A549 (cell line): ENCODE results near the gene CLHC1.

Experiments
- BHLHE40 ChIP-seq: IDR thresholded peaks from 2 replicates; pipeline ENCODE4 v1.6.1; 2012; ENCODE audit warnings: low read depth, low read length, inconsistent platforms
- CHD2 ChIP-seq: fragments of 150-350 bp; IDR thresholded peaks from 2 replicates; pipeline ENCODE4 v1.6.1; 2014; ENCODE audit warnings: low read length; ENCODE audit not compliant: partially characterized antibody
- CTCF ChIP-seq: fragments of >200 bp; sonication (Bioruptor Twin); formaldehyde crosslinking; IDR thresholded peaks from 3 replicates; pipeline ENCODE4 v1.5.1; 2016
- REST ChIP-seq: fragments of 200-600 bp; sonication (generic); IDR thresholded peaks from 2 replicates; pipeline ENCODE4 v1.6.1; 2016; ENCODE audit warnings: antibody characterized with exemption, mild to moderate bottlenecking, moderate library complexity
- TF ChIP-seq, protein P1 (sequence below): IDR thresholded peaks from 2 replicates; pipeline ENCODE4 v1.6.1; 2012

- TF ChIP-seq BHLHE40 (no peak), REST (no peak), CHD2 (no peak), CTCF (no peak)
- TF ChIP-seq, protein P1, sequence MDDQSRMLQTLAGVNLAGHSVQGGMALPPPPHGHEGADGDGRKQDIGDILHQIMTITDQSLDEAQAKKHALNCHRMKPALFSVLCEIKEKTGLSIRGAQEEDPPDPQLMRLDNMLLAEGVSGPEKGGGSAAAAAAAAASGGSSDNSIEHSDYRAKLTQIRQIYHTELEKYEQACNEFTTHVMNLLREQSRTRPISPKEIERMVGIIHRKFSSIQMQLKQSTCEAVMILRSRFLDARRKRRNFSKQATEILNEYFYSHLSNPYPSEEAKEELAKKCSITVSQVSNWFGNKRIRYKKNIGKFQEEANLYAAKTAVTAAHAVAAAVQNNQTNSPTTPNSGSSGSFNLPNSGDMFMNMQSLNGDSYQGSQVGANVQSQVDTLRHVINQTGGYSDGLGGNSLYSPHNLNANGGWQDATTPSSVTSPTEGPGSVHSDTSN: no peak
Measured at GRCh38 chr2:55138014-55138881, 93.8 kb downstream of the CLHC1 start.
